AG10803 (cell line): Measurements from ENCODE around the gene MYO1F.
A peak's percentile ranks its signal among the peaks of the same experiment; 100 is the strongest.
"Not testable (repeated sequence)": the region's sequence is repeated elsewhere in the genome, so short reads cannot be mapped to it uniquely, and the experiment has no call there.

Source experiments
- DNase-seq: peaks from one replicate; pipeline ENCODE4 v3.0.0; 2010; ENCODE audit warnings: low read depth
- H3K4me3 ChIP-seq: 2 replicates; pipeline ENCODE4 v1.5.1; 2011; ENCODE audit warnings: mild to moderate bottlenecking, low read length, control low read depth
- TF ChIP-seq, protein P1 (sequence below): conservative IDR thresholded peaks from 2 replicates; pipeline ENCODE4 v1.5.1; 2011; ENCODE audit warnings: mild to moderate bottlenecking, low read length, control low read depth, inconsistent platforms

The MYO1F gene

DNA sequence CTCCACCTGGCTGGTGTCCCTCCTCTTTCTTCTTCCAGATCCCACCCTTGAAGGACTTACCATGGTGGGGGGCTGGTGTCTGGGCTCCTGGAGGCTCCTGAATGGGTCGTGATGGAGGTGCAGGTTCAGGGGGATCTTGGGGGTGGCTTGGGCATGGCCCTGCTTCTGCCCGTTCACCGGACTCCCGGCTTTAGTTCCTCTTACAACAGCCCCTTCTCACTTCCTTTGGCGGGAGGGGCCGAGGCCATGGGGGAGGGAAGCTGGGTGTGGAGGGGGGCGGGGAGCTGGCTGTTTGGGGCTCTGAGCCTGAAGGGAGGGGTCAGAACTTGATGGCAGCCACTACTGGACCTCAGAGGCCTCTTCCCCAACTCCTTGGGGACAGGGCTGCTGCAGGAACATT, at the start of gene MYO1F:
TSS of gene MYO1F (minus strand) at position 196 of the 400 bp plus-strand sequence. CDS start at position 63, 133 bp downstream.
- TF ChIP-seq, protein P1, sequence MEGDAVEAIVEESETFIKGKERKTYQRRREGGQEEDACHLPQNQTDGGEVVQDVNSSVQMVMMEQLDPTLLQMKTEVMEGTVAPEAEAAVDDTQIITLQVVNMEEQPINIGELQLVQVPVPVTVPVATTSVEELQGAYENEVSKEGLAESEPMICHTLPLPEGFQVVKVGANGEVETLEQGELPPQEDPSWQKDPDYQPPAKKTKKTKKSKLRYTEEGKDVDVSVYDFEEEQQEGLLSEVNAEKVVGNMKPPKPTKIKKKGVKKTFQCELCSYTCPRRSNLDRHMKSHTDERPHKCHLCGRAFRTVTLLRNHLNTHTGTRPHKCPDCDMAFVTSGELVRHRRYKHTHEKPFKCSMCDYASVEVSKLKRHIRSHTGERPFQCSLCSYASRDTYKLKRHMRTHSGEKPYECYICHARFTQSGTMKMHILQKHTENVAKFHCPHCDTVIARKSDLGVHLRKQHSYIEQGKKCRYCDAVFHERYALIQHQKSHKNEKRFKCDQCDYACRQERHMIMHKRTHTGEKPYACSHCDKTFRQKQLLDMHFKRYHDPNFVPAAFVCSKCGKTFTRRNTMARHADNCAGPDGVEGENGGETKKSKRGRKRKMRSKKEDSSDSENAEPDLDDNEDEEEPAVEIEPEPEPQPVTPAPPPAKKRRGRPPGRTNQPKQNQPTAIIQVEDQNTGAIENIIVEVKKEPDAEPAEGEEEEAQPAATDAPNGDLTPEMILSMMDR: no peak
- no peak for DNase-seq
- no peak within 1 kb of the TSS for H3K4me3 ChIP-seq

DNA sequence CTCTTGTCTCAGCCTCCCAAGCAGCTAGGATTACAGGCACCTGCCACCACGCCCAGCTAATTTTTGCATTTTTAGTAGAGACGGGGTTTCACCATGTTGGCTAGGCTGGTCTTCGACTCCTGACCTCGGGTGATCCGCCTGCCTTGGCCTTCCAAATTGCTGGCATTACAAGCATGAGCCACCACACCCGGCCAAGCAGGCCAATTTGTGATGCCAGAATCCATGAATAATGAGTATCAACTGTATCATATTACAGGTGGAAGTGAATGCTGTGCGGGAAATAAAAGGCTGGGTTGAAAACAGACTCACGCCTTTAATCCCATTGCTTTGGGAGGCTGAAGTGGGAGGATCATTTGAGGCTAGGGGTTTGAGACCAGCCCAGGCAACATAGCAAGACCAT, 49.6 kb upstream of the MYO1F start:
- TF ChIP-seq, protein P1: no peak
- no peak overlapping the region for H3K4me3 ChIP-seq
- no peak for DNase-seq

DNA sequence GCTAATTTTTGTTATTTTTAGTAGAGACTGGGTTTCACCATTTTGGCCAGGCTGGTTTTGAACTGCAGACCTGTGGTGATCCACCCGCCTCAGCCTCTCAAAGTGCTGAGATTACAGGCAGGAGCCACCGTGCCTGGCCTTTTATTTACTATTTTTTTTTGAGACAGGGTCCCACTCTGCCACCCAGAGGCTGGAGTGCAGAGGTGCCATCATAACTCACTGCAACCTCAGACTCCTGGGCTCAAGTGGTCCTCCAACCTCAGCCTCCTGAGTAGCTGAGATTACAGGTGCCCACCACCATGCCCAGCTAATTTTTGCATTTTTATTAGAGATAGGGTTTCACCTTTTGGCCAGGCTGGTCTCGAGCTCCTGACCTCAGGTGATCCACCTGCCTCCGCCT, 45.6 kb upstream of the MYO1F start:
- TF ChIP-seq, protein P1: peak; percentile 31; the same call in 1 of the 2 replicates
- not testable (repeated sequence) for H3K4me3 ChIP-seq, DNase-seq

DNA sequence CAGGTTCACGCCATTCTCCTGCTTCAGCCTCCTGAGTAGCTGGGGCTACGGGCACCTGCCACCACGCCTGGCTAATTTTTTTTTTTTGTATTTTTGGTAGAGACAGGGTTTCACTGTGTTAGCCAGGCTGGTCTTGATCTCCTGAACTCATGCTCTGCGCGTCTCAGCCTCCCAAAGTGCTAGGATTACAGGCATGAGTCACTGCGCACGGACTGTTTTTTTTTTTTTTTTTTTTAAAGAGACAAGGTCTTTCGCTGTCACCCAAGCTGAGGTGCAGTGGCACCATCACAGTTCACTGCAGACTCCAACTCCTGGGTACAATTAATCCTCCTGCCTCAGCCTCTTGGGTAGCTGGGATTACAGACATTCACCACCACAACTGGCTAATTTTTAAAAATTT, 41.5 kb upstream of the MYO1F start:
- H3K4me3 ChIP-seq: no peak overlapping the region
- no peak for DNase-seq

DNA sequence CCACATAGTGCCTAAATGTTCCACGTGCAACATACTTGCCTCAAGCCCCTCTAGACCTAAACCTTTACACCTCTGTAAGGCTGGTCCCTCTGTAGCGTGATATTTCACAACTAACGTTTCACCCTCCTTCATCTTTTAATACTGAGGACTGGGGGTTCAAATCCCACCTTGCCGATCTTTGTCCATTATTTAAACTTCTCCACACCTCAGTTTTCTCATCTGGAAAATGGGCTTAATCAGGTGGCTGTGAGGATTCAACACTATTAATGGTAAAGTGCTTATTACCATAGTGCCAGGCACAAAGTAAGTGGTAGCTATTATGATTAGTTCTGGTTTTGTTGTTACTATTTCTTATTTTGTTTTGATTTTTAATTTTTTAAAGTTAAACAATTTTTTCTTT, 40.7 kb upstream of the MYO1F start:
- TF ChIP-seq, protein P1: no peak
- no peak for DNase-seq
- H3K4me3 ChIP-seq: no peak overlapping the region

More for the DNA sequence above, 41.5 kb upstream of the MYO1F start:
- TF ChIP-seq, protein P1: no peak

DNA sequence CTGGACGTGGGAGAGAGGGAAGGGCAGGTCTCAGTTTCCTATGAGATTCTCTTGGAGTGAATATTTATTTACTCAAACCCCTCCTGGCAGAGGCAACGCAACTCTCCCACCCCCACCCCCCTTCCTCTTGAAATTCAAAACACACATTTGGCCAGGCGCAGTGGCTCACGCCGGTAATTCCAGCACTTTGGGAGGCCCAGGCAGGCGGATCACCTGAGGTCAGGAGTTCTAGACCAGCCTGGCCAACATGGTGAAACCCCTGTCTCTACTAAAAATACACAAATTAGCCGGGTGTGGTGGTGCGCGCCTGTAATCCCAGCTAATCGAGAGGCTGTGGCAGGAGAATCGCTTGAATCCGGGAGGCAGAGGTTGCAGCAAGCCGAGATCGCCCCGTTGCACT, 40.1 kb upstream of the MYO1F start:
- not testable (repeated sequence) for H3K4me3 ChIP-seq

GRCh38 chr19:8616861-8617260, 39.6 kb upstream of the MYO1F start:
- TF ChIP-seq, protein P1: no peak
- no peak overlapping the region for H3K4me3 ChIP-seq
- no peak for DNase-seq

More for the DNA sequence above, 40.1 kb upstream of the MYO1F start:
- not testable (repeated sequence) for DNase-seq
